ENCODE measurements around the gene APLF.

The APLF gene

GRCh38 chr2:68512326-68512725, 44.9 kb downstream of the APLF start:
- Histone ChIP-seq H3K27ac (no peak overlapping the region), H3K9me3 (no peaks in the 10 kb centered on the region), H3K4me3 (ENCODE audit: low read depth in 1 of 2, low read length in 1 of 2) (no peak overlapping the region), H3K4me1 (ENCODE audit: control insufficient read depth in 1 of 2, insufficient read depth in 1 of 2, low read depth in 1 of 2, low read length in 1 of 2) (no peaks in the 10 kb centered on the region), H3K36me3 (no peaks in the 10 kb centered on the region), H3K27me3 (no peaks in the 10 kb centered on the region)
- no peak for TF ChIP-seq CTCF (IDR thresholded peaks at IDR 0.05)

DNA sequence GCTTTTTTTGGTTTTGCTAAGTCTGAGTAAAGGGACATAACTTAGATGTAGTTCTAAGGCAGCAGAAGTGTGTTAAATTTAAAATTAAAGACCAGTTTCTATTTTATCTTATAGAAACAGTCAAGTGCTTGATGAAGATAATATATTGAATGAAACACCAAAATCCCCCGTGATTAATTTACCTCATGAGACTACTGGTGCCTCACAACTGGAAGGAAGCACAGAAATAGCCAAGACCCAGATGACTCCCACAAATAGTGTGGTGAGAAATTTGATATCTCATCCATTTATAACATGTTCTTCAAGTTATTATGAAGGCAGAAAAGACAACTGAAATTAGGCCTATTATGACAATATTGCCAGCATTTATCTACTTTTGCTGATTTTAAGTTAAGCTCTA, 45.6 kb downstream of the APLF start:
- TF ChIP-seq CTCF (IDR thresholded peaks at IDR 0.05): no peak
- no peak overlapping the region for H3K4me3 ChIP-seq (ENCODE audit: low read depth in 1 of 2, low read length in 1 of 2)

GRCh38 chr2:68514316-68514929, 47.0 kb downstream of the APLF start:
- TF ChIP-seq CTCF (IDR thresholded peaks at IDR 0.05): no peak

More for the DNA sequence above, 45.6 kb downstream of the APLF start:
- Histone ChIP-seq H3K9me3 (no peaks in the 10 kb centered on the region), H3K27me3 (no peaks in the 10 kb centered on the region), H3K27ac (no peak overlapping the region), H3K4me1 (ENCODE audit: control insufficient read depth in 1 of 2, insufficient read depth in 1 of 2, low read depth in 1 of 2, low read length in 1 of 2) (no peaks in the 10 kb centered on the region), H3K36me3 (no peaks in the 10 kb centered on the region)

DNA sequence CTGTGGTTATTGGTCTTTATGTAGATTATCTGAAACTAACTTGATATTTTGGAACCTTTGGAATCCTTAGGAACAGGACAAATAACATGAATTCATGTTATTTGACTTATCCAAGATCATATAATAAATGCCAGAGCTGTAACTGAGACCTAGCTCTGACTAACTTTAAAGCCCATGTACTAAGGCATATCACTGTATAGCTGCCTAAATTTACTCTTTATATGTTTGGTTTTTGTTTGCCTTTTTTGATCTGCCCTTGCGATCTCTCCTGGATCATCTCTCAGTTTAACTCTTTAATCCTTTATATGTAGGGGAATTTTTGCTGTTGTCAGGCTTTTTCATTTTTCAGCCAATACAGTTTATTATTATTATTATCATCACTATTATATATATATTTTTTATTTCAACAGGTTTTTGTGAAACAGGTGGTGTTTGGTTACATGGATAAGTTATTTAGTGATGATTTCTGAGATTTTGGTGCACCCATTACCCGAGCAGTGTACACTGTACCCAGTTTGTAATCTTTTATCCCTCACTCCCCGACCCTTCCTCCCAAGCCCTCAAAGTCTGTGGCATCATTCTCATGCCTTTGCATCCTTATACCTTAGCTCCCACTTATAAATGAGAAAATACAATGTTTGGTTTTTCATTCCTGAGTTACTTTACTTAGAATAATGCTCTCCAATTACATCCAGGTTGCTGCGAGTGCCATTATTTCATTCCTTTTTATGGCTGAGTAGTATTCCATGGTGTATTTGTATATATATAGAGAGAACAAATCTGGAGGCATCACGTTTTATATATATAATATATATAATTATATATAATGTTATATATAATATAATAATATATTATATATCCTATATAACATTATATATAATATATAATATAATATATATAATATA, 48.9 kb downstream of the APLF start:
- no peaks in the 10 kb centered on the region for H3K36me3 ChIP-seq
- no peaks in the 10 kb centered on the region for H3K27me3 ChIP-seq
- no peaks in the 10 kb centered on the region for H3K9me3 ChIP-seq
- H3K4me1 ChIP-seq (ENCODE audit: control insufficient read depth in 1 of 2, insufficient read depth in 1 of 2, low read depth in 1 of 2, low read length in 1 of 2): no peaks in the 10 kb centered on the region
- TF ChIP-seq CTCF (IDR thresholded peaks at IDR 0.05): no peak
- no peak overlapping the region for H3K27ac ChIP-seq
- no peak overlapping the region for H3K4me3 ChIP-seq (ENCODE audit: low read depth in 1 of 2, low read length in 1 of 2)

More at GRCh38 chr2:68514316-68514929, 47.0 kb downstream of the APLF start:
- H3K36me3 ChIP-seq: no peaks in the 10 kb centered on the region
- H3K9me3 ChIP-seq: no peaks in the 10 kb centered on the region
- no peak overlapping the region for H3K4me3 ChIP-seq (ENCODE audit: low read depth in 1 of 2, low read length in 1 of 2)
- no peaks in the 10 kb centered on the region for H3K27me3 ChIP-seq
- H3K4me1 ChIP-seq (ENCODE audit: control insufficient read depth in 1 of 2, insufficient read depth in 1 of 2, low read depth in 1 of 2, low read length in 1 of 2): no peaks in the 10 kb centered on the region
- no peak overlapping the region for H3K27ac ChIP-seq

DNA sequence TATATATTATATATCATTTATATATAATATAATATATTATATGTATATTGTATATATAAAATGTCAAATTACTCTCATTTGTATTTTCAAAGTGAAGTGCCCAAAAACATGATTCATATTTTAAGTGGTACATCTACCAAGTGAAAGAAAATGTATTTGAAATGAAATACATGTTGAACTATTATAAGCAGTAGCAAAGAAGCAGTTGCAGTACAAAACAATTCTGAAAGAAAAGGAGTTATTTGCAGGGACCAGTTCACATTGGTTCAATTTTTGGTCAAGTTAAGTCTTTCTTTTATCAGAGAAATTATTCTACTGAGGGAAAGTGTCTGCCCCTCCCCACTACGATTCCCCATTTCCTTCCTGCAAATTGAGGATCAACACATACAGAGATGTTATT, 51.9 kb downstream of the APLF start:
- Histone ChIP-seq H3K4me3 (ENCODE audit: low read depth in 1 of 2, low read length in 1 of 2) (no peak overlapping the region), H3K9me3 (no peaks in the 10 kb centered on the region), H3K27ac (no peak overlapping the region), H3K36me3 (no peaks in the 10 kb centered on the region), H3K4me1 (ENCODE audit: control insufficient read depth in 1 of 2, insufficient read depth in 1 of 2, low read depth in 1 of 2, low read length in 1 of 2) (no peaks in the 10 kb centered on the region), H3K27me3 (no peaks in the 10 kb centered on the region)
- TF ChIP-seq CTCF (IDR thresholded peaks at IDR 0.05): no peak
